GM19023 (cell line): ENCODE results near the gene AGBL1.

Experiments used
- ATAC-seq: cut with Tn5 transposase; IDR thresholded peaks from one replicate; pipeline ENCODE4 v1.9.1; 2021; ENCODE audit warnings: mild to moderate bottlenecking, moderate library complexity; ENCODE audit not compliant: unreplicated experiment

Gene AGBL1

GRCh38 chr15:86235667-86236066 lies 156.0 kb downstream of the AGBL1 start:
- no peak for ATAC-seq

- ATAC-seq: no peak
Observed at GRCh38 chr15:86236356-86237110, 156.9 kb downstream of the AGBL1 start.

GRCh38 chr15:86237111-86237500 lies 157.4 kb downstream of the AGBL1 start:
- no peak for ATAC-seq

GRCh38 chr15:86247249-86247955 lies 167.7 kb downstream of the AGBL1 start:
- ATAC-seq: no peak

GRCh38 chr15:86255247-86255646 lies 175.6 kb downstream of the AGBL1 start:
- no peak for ATAC-seq

GRCh38 chr15:86256628-86257027 lies 177.0 kb downstream of the AGBL1 start:
- ATAC-seq: no peak

- no peak for ATAC-seq
Observed at GRCh38 chr15:86259589-86259988, 179.9 kb downstream of the AGBL1 start.

- no peak for ATAC-seq
Observed at GRCh38 chr15:86263230-86263629, 183.6 kb downstream of the AGBL1 start.

GRCh38 chr15:86266896-86267484 lies 187.3 kb downstream of the AGBL1 start:
- ATAC-seq: no peak

GRCh38 chr15:86267892-86268291 lies 188.2 kb downstream of the AGBL1 start:
- no peak for ATAC-seq

GRCh38 chr15:86268558-86268957 lies 188.9 kb downstream of the AGBL1 start:
- ATAC-seq: no peak

GRCh38 chr15:86273309-86273708 lies 193.6 kb downstream of the AGBL1 start:
- ATAC-seq: no peak

- no peak for ATAC-seq
Observed at GRCh38 chr15:86275361-86275760, 195.7 kb downstream of the AGBL1 start.

GRCh38 chr15:86278586-86278985 lies 198.9 kb downstream of the AGBL1 start:
- ATAC-seq: no peak

GRCh38 chr15:86284635-86285034 lies 205.0 kb downstream of the AGBL1 start:
- no peak for ATAC-seq

- no peak for ATAC-seq
Observed at GRCh38 chr15:86295511-86295910, 215.8 kb downstream of the AGBL1 start.

GRCh38 chr15:86296769-86297168 lies 217.1 kb downstream of the AGBL1 start:
- no peak for ATAC-seq

- ATAC-seq: no peak
Observed at GRCh38 chr15:86300390-86301125, 220.9 kb downstream of the AGBL1 start.

GRCh38 chr15:86311568-86312280 lies 232.1 kb downstream of the AGBL1 start:
- ATAC-seq: no peak

GRCh38 chr15:86312486-86312885 lies 232.8 kb downstream of the AGBL1 start:
- no peak for ATAC-seq

- no peak for ATAC-seq
Observed at GRCh38 chr15:86316216-86316615, 236.5 kb downstream of the AGBL1 start.
